ENCODE data around the gene AKR7A3.
"Not testable (repeated sequence)": the region's sequence is repeated elsewhere in the genome, so short reads cannot be mapped to it uniquely, and the experiment has no call there.

GRCh38 chr1:19256301-19256700 is 32.3 kb downstream of the AKR7A3 start:
- not testable (repeated sequence) for TF ChIP-seq TAF1 (IDR thresholded peaks at IDR 0.05; ENCODE audit: borderline replicate concordance, low read depth, low read length); USF2 (IDR thresholded peaks at IDR 0.05; ENCODE audit: borderline replicate concordance, low read depth, low read length); NFIC (IDR thresholded peaks at IDR 0.05; ENCODE audit: borderline replicate concordance); GABPA (IDR thresholded peaks at IDR 0.05; ENCODE audit: low read depth); MAX (IDR thresholded peaks at IDR 0.05; ENCODE audit: low read depth); TEAD4 (IDR thresholded peaks at IDR 0.05; ENCODE audit: borderline replicate concordance, insufficient read depth); MXI1 (IDR thresholded peaks at IDR 0.05; ENCODE audit: low read depth, low read length); MEF2A (IDR thresholded peaks at IDR 0.05; ENCODE audit: borderline replicate concordance, low read depth); CTCF (IDR thresholded peaks at IDR 0.05); YY1 (IDR thresholded peaks at IDR 0.05; ENCODE audit: low read depth); EP300 (IDR thresholded peaks at IDR 0.05; ENCODE audit: borderline replicate concordance in 1 of 2, low read depth in 1 of 2, low read length in 1 of 2); JUND (IDR thresholded peaks at IDR 0.05); POLR2AphosphoS5 (IDR thresholded peaks at IDR 0.05; ENCODE audit: low read depth, low read length); EZH2phosphoT487 (IDR thresholded peaks at IDR 0.05; ENCODE audit: borderline replicate concordance, low read depth)
